ENCODE results near the gene CLSTN2.

DNA sequence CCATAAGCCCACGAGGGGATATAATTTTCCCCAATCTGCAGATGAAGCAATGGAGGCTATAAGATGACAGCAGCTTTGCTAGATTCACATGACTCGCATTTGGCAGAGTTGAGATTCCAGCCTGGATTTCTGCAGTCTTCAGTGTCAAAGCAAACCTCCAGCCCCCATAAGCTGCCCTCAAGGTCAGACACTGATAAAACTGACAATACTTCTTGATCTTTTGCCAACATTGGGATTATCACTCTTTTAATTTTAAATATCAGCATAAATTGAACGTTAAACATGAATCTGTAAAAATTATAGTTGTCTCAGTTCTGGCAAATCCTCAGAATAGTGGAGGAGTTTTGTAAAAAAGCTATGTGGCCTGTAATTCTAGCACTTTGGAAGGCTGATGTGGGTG is 508.8 kb downstream of the CLSTN2 start:
- TF ChIP-seq, protein P1, sequence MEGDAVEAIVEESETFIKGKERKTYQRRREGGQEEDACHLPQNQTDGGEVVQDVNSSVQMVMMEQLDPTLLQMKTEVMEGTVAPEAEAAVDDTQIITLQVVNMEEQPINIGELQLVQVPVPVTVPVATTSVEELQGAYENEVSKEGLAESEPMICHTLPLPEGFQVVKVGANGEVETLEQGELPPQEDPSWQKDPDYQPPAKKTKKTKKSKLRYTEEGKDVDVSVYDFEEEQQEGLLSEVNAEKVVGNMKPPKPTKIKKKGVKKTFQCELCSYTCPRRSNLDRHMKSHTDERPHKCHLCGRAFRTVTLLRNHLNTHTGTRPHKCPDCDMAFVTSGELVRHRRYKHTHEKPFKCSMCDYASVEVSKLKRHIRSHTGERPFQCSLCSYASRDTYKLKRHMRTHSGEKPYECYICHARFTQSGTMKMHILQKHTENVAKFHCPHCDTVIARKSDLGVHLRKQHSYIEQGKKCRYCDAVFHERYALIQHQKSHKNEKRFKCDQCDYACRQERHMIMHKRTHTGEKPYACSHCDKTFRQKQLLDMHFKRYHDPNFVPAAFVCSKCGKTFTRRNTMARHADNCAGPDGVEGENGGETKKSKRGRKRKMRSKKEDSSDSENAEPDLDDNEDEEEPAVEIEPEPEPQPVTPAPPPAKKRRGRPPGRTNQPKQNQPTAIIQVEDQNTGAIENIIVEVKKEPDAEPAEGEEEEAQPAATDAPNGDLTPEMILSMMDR (IDR thresholded peaks at IDR 0.05) = no peak
- TF ChIP-seq POLR2A (IDR thresholded peaks at IDR 0.05) = no peak
